Upper lobe of right lung (tissue), 1 donor: ENCODE data around the gene CYP39A1. TPM values are rescaled to one million over a fixed set of nuclear protein-coding genes. Genes with fewer than 3 reads are reported as not detected.

Source experiments
- ATAC-seq: fragments of 200-7000 bp; cut with Tn5 transposase; one replicate; pipeline ENCODE4 v1.9.1; 2020; ENCODE audit warnings: mild to moderate bottlenecking, moderate library complexity
- DNase-seq: peaks from one replicate; pipeline ENCODE4 v3.0.0-alpha.2; 2020
- H3K27ac ChIP-seq: fragments of 200-600 bp; one replicate; pipeline ENCODE4 v1.8.0; 2022
- H3K27me3 ChIP-seq: fragments of 200-600 bp; one replicate; pipeline ENCODE4 v1.8.0; 2022; ENCODE audit warnings: mild to moderate bottlenecking
- H3K36me3 ChIP-seq: fragments of 200-600 bp; one replicate; pipeline ENCODE4 v1.8.0; 2022
- H3K4me1 ChIP-seq: fragments of 200-600 bp; one replicate; pipeline ENCODE4 v1.8.0; 2022
- H3K4me3 ChIP-seq: fragments of 200-600 bp; one replicate; pipeline ENCODE4 v1.8.0; 2022; ENCODE audit warnings: mild to moderate bottlenecking
- H3K9me3 ChIP-seq: fragments of 200-600 bp; one replicate; pipeline ENCODE4 v1.8.0; 2022
- CTCF ChIP-seq: fragments of 200-600 bp; IDR thresholded peaks from one replicate; pipeline ENCODE4 v1.8.0; 2022; ENCODE audit warnings: antibody characterized with exemption
- intact Hi-C: fragments of 100-400 bp; cut with DNase I; formaldehyde crosslinking; loops from one replicate; pipeline ENCODE4 v1.11.0; 2022
- total RNA-seq: library from RNA; stranded (reverse); fragmentation: NEBNext Ultra II Directional; extraction: Animal tissue kit (Norgen Biotek cat#: 25700); gene quantifications from one replicate; pipeline ENCODE4 v1.2.1, GENCODE V29; 2021
- donor health status: DM: no; HTN: yes; CAD: no; lungs with severe emphysema.

Gene CYP39A1
- total RNA-seq, 1 donor from 2014 or later: 7.8 TPM

- ATAC-seq (no peak), DNase-seq (no peak)
- intact Hi-C loops: no loop called here
- no peaks in the 10 kb centered on the region for H3K27me3 ChIP-seq
- no peak overlapping the region for H3K27ac ChIP-seq
- no peak overlapping the region for H3K4me3 ChIP-seq
- no peak for TF ChIP-seq CTCF
- H3K36me3 ChIP-seq: no peaks in the 10 kb centered on the region
- no peaks in the 10 kb centered on the region for H3K9me3 ChIP-seq
- no peaks in the 10 kb centered on the region for H3K4me1 ChIP-seq
These were observed 113.7 kb downstream of the CYP39A1 start for GRCh38 chr6:46538800-46539480.

GRCh38 chr6:46530896-46531295, 121.7 kb downstream of the CYP39A1 start:
- ATAC-seq: peak; percentile 23
- H3K27ac ChIP-seq: no peak overlapping the region
- intact Hi-C loops: no loop called here

GRCh38 chr6:46528961-46529750, 123.5 kb downstream of the CYP39A1 start:
- Histone ChIP-seq H3K4me3 (no peak overlapping the region), H3K27ac (no peak overlapping the region), H3K4me1 (no peaks in the 10 kb centered on the region), H3K27me3 (no peaks in the 10 kb centered on the region), H3K36me3 (no peaks in the 10 kb centered on the region), H3K9me3 (no peaks in the 10 kb centered on the region)
- no peak for TF ChIP-seq CTCF
- intact Hi-C loops: no loop called here
- ATAC-seq: no peak
- DNase-seq: no peak

More at GRCh38 chr6:46530896-46531295, 121.7 kb downstream of the CYP39A1 start:
- no peak overlapping the region for H3K4me3 ChIP-seq
- H3K9me3 ChIP-seq: no peaks in the 10 kb centered on the region
- H3K4me1 ChIP-seq: no peaks in the 10 kb centered on the region
- no peak for DNase-seq
- H3K27me3 ChIP-seq: no peaks in the 10 kb centered on the region
- TF ChIP-seq CTCF: no peak
- H3K36me3 ChIP-seq: no peaks in the 10 kb centered on the region

- intact Hi-C loops: no loop called here
- no peak for ATAC-seq
These were observed 126.0 kb downstream of the CYP39A1 start for GRCh38 chr6:46526607-46527006.

GRCh38 chr6:46525583-46525982, 127.0 kb downstream of the CYP39A1 start:
- H3K27me3 ChIP-seq: no peaks in the 10 kb centered on the region
- no peak for DNase-seq
- no peaks in the 10 kb centered on the region for H3K4me1 ChIP-seq
- ATAC-seq: no peak
- no peak for TF ChIP-seq CTCF
- no peak overlapping the region for H3K4me3 ChIP-seq
- intact Hi-C loops: no loop called here
- H3K36me3 ChIP-seq: no peaks in the 10 kb centered on the region
- H3K27ac ChIP-seq: no peak overlapping the region
- H3K9me3 ChIP-seq: no peaks in the 10 kb centered on the region

More at GRCh38 chr6:46526607-46527006, 126.0 kb downstream of the CYP39A1 start:
- Histone ChIP-seq H3K4me3 (no peak overlapping the region), H3K9me3 (no peaks in the 10 kb centered on the region), H3K4me1 (no peaks in the 10 kb centered on the region), H3K27me3 (no peaks in the 10 kb centered on the region), H3K36me3 (no peaks in the 10 kb centered on the region), H3K27ac (no peak overlapping the region)
- DNase-seq: no peak
- TF ChIP-seq CTCF: no peak
